Medulla oblongata (tissue), 1 donor: Measurements from ENCODE around the gene SMYD3.
"Not testable (repeated sequence)": the region's sequence is repeated elsewhere in the genome, so short reads cannot be mapped to it uniquely, and the experiment has no call there.

Experiments
- DNase-seq: peaks from one replicate; pipeline ENCODE4 v3.0.0-alpha.2; 2015; ENCODE audit errors: extremely low spot score

Gene SMYD3

DNA sequence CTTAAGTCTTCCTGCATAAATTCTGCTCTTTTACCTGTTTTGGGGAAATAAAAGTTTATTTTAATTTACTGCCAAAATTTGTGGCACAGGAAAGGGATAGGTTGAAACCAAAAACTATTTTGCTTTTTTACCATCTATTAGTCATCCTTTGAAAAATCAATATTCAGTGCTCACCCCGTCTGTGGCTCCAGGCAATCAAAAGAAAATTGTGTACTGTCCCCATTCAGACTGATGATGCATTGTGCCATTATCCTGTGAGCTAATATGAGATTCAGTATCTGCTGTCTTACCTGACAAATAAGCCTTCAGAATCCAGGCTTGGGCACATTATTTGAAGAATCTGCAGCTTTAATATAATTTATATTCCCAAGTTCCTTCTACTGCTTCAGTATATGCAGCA lies 701.5 kb downstream of the SMYD3 start:
- DNase-seq = no peak

DNA sequence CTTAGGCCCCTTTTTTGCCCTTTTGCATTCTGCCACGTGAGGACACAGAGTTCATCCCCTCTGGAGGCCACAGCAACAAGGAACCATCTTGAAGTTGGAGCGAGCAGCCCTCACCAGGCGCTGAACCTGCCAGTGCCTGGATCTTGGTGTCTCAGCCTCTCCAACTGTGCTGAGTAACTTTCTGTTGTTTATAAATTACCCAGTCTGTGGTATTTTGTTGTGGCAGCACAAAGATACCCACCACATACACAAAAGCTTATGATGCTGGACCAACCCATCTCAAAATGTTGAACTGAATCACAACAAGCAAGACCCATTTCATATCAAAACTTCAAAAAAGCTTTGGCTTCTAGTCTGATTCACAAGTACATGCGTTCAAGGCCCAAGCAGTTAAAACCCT lies 702.4 kb downstream of the SMYD3 start:
- DNase-seq = no peak

DNA sequence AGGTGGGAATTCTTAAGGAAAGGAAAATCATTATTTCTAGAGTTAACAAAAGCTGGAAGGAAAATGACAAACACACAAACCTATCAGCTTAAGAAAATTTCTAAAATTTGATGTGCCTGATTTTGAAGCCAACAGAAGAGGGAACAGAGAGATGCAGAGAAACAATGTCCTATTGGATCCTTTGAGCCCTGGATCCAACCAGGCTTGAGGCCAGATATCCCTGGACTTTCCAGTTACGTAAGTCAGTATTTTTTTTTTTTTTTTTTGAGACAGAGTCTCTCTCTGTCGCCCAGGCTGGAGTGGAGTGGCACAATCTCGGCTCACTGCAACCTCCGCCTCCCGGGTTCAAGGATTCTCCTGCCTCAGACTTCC lies 703.4 kb downstream of the SMYD3 start:
- peak; percentile 27 for DNase-seq

DNA sequence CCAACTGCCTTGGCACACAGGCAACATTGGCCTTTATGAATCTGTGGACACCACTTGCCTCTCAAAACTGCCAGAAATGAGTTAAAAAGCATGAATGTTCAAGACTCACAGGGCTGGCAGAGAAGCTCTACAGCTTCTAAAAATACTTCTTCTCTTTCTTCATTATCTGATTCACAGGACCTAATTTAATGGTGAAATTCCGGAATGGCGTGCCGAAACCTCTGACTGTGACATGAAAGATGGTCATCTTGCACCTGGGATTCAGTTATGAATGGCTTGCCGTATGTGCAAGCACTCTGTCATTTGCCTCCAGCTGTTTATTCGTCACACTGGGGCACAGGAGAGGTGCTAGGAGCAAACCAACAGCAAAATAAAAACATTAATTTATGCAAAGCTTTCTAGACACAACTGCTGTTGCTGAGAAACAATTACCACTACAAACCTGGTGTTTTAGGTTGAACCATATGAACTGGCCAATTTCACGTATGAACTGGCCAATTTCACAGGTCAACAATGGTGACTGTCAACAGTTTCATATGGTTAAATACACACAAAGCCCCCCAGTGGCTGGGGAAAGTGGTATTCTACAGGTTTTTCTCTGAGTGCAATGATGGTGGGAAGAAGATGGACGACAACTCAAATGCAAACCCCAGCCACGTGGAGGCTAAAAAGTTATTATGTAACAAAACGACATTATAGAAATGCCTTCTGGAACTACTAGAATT lies 704.0 kb downstream of the SMYD3 start:
- DNase-seq = no peak

DNA sequence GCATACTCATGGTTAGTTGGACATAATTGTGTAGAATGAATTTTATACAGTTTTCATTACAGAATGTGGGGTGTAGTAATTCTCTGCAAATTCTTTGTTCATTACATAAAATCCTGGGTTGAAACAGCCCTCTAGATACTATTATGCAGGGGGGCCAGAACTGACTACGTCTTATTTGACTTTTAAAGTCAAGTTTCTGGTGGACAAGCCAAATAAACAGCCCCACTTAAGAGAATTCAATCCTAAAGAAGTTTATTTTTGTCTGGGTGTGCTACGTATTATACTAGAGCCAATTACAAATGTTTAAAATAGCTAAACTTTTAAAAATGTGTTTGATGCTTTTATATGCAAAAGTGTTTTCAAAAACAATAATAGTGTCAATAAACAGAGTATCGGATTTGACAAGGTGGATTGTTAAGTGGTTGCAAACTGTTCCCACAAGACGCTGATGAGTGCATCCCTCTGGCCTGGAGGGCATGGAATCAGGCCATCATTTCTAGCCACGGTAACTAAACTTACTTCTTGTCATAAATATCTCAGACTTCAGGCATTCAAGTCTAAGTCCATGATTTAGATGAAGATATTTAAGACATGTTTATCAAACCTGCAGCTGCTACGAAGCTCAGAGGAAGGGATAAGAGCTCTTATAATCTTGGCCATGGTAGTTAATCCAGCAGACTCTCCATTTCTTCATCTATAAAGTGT lies 706.0 kb downstream of the SMYD3 start:
- no peak for DNase-seq

DNA sequence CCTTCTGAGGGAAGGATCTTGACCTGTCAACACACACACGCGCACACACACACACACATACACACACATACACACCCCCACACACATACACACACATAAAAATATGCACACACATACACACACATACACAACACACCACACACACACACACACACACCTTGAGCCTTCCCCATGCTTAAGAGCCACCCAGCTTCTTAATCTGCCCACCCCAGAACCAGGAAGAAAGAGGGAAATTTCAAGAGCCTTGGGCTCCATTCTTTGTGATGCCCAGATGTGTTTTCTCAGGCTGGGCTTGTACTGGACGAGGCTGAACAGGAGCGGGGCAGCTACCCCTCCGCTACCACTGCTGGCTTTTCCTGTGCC lies 708.7 kb downstream of the SMYD3 start:
- no peak for DNase-seq

DNA sequence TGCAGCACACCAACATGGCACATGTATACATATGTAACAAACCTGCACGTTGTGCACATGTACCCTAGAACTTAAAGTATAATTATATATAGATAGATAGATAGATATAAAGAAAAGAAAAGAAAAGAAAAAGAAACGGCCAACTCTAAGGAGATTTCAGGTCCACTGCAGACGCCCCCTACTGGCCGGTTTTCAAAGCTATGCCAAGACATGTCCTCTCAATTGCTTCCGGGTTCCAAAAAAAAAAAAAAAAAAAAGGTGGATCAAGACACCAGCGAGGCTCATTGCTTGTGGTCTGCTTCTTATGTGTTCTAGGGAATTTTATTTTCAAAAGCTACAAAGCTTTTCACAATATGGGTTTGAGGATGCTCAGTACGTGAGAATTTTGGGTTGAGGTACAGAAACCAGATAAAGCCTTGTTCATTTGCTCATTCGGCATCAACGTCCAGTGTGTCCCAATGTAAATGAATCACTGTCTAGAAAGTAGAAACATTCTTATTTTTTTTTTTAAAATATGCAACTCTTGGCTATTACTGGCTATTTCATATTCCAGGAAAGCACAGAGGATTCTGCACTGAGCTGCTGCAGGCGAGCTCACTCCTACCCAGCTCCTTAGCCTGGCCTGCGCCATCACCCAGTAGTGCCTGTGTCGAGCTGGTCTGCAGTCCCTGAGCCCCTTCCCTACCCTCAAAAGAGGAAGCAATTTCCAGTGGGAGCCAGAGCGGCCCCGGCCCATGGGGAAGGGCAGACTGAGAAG lies 709.3 kb downstream of the SMYD3 start:
- no peak for DNase-seq

DNA sequence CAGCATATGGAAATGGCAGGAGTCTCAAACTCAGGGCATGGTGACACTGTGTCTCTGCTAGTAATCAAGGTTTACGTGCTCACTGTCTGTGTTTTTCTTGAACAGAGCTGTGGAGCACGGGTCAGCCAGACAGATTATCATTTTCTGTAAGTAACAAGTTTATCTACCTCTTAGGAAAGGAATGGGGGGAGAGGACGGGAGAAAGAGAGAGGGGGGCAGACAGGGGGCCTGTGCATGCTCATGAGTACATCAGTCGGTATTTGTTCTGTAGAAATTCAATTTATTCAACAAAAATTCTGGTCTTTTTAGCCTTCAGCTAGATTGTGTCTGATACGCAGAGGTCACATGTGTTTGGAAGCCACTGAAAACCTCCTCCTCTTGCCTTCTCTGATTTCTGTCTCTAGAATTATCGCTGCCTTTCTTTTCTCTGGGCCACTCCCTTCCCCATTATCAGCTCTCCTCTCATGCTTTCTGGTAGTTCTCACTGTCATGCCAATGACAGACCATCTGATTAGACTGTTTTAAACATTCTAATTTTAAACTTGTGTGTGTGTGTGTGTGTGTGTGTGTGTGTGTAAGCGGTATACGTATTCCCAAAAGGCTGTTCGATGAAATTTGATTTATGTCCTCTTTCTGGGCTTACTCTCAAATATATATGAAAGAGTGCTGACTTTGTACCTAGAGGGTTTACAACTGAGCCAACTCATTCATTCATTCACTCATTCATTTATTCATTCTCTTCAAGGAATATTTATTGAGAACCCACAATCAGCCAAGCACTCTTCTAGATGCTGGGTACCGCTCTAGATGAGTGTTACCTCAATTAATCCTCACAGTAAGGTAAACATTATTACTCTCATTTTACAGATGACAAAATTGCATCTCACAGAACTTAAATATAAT lies 715.4 kb downstream of the SMYD3 start:
- DNase-seq = no peak

DNA sequence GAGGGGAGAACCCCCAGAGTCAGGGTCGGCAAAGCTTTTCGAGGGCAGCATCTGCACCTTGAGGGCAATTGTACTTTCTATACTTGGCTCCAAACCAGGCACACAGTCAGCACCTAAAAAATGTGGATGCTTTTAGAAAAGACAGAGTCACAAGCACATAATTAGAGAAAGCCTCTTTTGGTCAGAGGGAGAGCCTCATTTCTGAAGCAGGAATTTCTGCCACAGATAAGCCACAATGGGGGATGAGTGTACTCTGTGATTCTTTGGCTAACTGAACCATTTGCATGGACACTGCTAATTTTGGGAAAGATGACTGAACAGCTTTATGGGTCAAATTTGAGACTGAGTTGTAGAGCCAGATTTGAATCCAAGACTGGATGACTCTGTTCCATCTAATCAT lies 716.6 kb downstream of the SMYD3 start:
- DNase-seq = no peak

DNA sequence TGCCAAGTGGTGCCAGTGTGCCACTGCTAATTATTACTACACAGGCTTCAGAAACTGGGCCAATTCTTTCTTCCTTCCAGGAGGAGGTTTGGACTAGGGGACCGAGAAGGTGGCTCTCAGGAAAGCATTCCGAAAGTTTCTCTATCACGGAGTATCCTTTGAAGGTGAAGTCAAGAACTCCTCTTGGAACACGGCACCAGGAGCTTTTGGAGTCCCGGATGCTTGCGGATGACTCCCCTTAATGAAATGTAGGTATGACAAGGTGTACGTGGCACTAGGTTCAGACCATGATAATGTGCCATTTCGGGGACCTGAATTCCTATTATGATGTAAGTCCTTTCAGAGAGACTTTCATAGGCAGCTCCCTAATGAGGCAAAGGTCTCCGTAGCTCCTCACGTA lies 718.2 kb downstream of the SMYD3 start:
- no peak for DNase-seq

DNA sequence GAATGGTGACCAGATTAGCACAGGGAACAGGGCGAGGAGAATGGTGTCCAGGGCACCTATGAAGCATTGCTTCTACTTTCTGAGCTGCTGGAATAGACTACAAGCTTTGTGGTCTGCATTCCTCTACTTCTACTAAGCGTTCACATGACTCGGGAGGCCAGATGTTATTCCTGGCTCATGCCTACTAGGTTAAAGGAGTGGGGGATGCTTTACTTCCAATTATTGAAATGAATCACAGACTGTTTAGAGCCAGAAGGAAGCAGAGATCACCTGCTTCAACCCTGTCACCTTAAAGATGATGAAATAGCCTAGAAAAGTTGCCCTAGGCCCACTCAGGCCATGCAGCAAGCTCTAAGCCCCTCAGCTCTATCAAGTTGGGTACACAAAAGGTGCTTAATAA lies 718.8 kb downstream of the SMYD3 start:
- DNase-seq = no peak

DNA sequence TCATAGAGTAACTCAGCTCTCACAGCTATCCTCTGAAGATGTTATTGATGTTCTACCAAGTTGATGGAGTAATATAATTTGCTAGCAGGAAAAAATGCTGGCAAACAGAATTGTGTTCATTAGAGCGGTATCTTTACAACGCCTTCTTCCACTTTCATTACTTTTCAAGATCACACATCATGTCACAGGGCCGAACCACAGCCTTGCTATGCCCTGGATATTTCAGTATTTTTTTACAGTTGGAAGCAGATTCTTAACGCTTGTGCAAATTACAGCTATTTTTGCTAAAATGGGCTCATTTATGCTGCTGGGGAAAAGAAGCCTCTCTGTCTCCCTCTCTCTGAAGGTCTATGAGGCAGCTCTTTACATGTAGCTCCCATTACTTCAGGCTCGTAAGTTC lies 720.1 kb downstream of the SMYD3 start:
- DNase-seq = no peak

DNA sequence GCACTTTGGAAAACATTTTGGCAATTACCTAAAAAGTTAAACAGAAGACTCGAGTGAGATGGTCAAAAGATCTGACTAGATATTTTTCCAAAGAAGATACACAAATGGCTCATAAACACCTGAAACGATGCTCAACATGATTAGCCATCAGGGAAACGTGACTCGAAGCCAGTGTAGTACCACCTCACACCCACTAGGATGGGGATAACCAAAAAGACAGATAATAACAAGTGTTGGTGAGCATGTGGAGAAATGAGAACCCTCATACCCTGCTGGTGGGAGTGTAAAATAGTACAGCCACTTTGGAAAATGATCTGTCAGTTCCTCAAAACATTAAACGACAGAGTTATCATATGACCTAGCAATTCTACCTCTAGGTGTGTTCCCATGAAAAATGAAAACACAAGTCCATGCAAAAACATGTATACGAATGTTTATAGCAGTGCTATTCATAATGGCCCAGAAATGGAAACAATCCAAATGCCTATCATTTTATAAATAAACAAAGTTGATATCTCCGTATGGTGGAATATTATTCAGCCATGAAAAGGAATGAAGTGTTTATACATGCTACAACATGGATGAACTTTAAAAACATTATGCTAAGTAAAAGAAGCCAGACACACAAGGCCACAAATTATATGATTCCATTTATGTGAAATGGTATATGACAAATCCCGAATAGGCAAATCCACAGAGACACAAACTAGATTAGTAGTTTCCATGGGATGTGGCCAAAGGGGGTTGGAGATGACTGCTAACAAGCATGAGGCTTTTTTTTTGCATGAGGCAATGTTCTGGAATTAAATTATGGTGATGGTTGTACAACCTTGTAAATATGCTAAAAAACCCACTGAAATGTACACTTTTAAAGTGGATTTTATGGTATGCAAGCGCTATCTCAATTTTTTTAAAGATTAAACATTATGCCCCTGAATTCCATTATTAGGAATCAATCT lies 727.0 kb downstream of the SMYD3 start:
- no peak for DNase-seq

DNA sequence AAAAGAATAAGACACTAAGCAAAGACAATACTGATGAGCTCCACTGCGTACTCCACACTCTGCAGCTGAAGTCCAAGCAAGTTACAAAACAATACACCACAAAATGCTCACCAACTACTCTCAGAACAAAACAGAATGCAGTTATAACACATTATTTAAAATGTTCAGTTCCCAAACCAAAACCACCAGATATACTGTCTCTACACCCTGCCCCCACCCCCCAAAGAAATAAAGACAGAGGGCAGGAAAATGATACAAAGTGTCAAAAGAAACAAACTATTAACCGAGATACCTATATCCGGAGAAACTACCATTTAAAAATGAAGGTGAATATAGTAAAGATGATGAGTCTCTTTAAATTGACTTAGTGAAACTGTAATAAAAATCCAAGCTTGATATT lies 729.3 kb downstream of the SMYD3 start:
- DNase-seq = no peak

DNA sequence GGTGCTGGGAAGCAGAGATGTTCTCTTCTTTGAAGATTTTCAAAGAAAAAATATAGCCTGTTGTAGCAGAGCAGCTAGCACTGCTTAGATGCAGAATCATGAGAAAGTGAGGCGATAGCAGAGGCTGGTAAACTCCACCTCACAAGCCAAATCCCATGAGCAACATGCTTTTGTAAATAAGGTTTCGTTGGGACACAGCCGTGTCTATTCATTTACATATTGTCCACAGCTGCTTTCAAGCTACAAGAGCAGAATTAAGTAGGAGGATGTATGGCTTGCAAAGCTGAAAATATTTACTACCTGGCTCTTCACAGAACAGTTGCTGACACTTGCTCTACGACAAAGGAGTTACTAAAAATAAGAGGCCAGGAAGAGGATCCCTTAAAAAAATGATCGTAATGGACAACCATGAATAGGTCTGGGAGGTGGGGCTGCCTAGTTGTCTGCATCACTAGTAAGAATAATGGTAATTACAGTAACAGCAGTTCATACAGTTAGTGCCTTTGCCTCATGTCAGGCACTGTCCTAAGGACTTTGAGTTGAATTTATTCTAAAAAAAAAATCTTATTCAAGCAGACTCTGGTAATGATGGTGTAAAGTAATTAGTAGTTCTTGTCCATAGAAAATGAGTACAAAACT lies 730.3 kb downstream of the SMYD3 start:
- no peak for DNase-seq

DNA sequence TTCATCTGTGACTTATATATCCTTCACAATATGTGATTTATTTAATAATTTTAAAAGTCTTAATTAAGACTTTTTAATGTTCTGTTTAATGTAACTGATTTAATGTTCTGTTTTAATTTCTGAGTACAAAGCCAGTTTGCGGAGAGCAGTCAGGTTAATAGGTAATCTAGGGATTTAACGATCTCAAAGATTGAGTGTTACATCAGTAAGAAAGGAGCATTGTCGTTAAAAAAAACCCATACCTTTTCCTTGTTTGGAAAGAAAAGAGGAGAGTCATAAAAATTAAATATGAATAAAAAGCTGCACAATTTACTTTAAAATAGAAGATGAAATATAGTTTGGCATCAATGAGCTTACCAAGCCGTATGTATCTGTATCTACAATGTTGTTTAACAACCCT lies 730.9 kb downstream of the SMYD3 start:
- DNase-seq = no peak

DNA sequence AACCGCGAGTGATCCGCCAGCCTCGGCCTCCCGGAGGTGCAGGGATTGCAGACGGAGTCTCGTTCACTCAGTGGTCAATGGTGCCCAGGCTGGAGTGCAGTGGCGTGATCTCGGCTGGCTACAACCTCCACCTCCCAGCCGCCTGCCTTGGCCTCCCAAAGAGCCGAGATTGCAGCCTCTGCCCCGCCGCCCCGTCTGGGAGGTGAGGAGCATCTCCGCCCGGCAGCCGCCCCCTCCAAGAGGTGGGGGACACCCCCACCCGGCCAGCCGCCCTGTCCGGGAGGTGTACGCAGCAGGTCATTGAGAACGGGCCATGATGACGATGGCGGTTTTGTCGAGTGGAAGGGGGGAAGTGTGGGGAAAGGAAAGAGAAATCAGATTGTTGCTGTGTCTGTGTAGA lies 732.1 kb downstream of the SMYD3 start:
- not testable (repeated sequence) for DNase-seq

DNA sequence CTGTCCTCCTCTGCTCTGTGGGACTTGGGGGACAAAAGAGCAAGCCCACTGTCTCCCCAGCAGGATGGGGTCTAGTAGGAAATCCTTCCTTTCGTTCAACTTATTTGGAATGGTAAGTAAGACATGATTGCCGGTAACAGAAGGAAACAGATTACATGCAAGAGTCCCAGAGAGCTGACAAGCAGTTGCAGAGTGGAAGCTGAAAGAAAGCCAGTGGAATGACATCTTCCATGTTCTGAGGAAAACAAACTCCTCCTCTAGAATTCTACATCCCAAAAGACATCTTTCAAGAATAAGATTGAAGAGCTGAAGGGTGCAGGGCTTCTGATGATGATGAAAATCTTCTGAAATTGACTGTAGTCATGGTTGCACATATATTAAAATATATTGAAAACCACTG lies 732.9 kb downstream of the SMYD3 start:
- no peak for DNase-seq

DNA sequence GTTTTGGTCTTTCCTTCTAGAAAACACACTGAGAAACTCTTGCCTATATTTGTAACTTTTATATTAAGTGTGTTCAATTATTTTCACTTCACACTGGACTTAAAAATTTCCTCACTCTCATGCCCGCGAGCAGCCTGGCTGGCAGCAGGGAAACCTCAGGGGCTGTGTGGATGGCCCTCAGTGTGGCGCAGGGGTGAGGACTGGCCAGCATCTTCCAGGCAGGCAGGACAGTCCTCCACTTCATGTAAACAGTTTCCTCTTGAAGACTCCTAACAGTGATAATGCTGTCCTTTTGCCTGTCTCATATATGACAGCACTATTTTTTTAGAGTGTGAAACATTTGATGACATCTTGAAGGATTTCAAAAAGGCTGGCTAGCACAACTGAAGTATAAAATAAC lies 733.7 kb downstream of the SMYD3 start:
- no peak for DNase-seq

DNA sequence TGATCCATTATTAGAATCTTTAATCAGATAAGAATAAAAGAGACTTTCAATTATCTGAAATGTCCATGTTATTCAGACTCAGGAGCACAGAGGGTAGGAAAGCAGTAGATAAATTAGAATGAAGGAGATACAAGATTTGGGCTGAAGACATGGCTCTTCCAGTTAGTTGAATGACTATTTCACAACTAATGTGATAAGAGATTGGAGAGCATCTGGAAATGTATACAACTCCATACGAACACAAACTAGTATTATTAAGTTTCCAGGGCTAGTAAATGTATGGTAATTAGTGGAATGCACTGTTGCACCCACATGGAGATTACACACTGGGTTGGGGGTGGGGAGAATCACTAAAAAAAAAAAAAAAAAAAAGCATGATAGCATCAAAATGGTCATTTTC lies 734.3 kb downstream of the SMYD3 start:
- DNase-seq = no peak
